Upper lobe of right lung (tissue), 1 donor: Measurements from ENCODE around the gene PAFAH1B1. TPM values are rescaled to one million over a fixed set of nuclear protein-coding genes. Genes with fewer than 3 reads are reported as not detected.
A peak's percentile ranks its signal among the peaks of the same experiment; 100 is the strongest.

Source experiments
- ATAC-seq: fragments of 200-7000 bp; cut with Tn5 transposase; one replicate; pipeline ENCODE4 v1.9.1; 2020; ENCODE audit warnings: mild to moderate bottlenecking, moderate library complexity
- DNase-seq: peaks from one replicate; pipeline ENCODE4 v3.0.0-alpha.2; 2020
- H3K27ac ChIP-seq: fragments of 200-600 bp; one replicate; pipeline ENCODE4 v1.8.0; 2022
- H3K27me3 ChIP-seq: fragments of 200-600 bp; one replicate; pipeline ENCODE4 v1.8.0; 2022; ENCODE audit warnings: mild to moderate bottlenecking
- H3K36me3 ChIP-seq: fragments of 200-600 bp; one replicate; pipeline ENCODE4 v1.8.0; 2022
- H3K4me1 ChIP-seq: fragments of 200-600 bp; one replicate; pipeline ENCODE4 v1.8.0; 2022
- H3K4me3 ChIP-seq: fragments of 200-600 bp; one replicate; pipeline ENCODE4 v1.8.0; 2022; ENCODE audit warnings: mild to moderate bottlenecking
- H3K9me3 ChIP-seq: fragments of 200-600 bp; one replicate; pipeline ENCODE4 v1.8.0; 2022
- CTCF ChIP-seq: fragments of 200-600 bp; IDR thresholded peaks from one replicate; pipeline ENCODE4 v1.8.0; 2022; ENCODE audit warnings: antibody characterized with exemption
- intact Hi-C: fragments of 100-400 bp; cut with DNase I; formaldehyde crosslinking; loops from one replicate; pipeline ENCODE4 v1.11.0; 2022
- total RNA-seq: library from RNA; stranded (reverse); fragmentation: NEBNext Ultra II Directional; extraction: Animal tissue kit (Norgen Biotek cat#: 25700); gene quantifications from one replicate; pipeline ENCODE4 v1.2.1, GENCODE V29; 2021
- donor health status: DM: no; HTN: yes; CAD: no; lungs with severe emphysema.

The PAFAH1B1 gene
- total RNA-seq, 1 donor from 2014 or later = 144 TPM

DNA sequence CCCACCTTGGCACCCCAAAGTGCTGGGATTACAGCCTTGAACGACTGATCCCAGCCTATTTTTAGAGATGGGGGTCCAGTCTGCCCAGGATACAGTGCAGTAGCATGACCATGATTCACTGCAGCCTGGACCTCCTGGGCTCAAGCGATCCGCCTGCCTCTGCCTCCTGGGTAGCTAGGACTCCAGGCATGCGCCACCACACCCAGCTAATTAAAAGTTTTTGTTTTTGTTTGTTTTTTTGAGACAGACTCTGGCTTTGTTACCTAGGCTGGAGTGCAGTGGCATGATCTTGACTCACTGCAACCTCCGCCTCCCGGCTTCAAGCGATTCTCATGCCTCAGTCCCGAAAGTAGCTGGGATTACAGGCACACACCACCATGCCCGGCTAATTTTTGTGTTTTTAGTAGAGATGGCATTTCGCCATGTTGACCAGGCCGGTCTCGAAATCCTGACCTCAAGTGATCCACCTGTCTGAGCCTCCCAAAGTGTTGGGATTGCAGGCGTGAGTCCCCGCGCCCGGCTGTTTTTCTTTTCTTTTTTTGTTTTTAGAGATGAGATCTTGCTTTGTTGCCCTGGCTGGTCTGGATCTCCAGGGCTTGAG is 2.3 kb upstream of the PAFAH1B1 start:
- Histone ChIP-seq H3K27ac (no peak overlapping the region), H3K4me1 (peaks cover 8% of the 10 kb centered on the region), H3K4me3 (no peak overlapping the region), H3K36me3 (no peaks in the 10 kb centered on the region), H3K9me3 (no peaks in the 10 kb centered on the region), H3K27me3 (no peaks in the 10 kb centered on the region)
- DNase-seq (no peak), ATAC-seq (no peak)
- no peak for TF ChIP-seq CTCF
- intact Hi-C loops = no loop called here

GRCh38 chr17:2593821-2594721 is 617 bp downstream of the PAFAH1B1 start:
- H3K36me3 ChIP-seq = no peaks in the 10 kb centered on the region
- DNase-seq = peak; percentile 92
- intact Hi-C loops = no loop called here
- H3K4me3 ChIP-seq = peak overlapping the region; percentile 91
- peak overlapping the region; percentile 98 for H3K27ac ChIP-seq
- H3K27me3 ChIP-seq = no peaks in the 10 kb centered on the region
- H3K4me1 ChIP-seq = peaks cover 35% of the 10 kb centered on the region
- no peak for TF ChIP-seq CTCF
- peak; percentile 91 for ATAC-seq
- H3K9me3 ChIP-seq = no peaks in the 10 kb centered on the region

DNA sequence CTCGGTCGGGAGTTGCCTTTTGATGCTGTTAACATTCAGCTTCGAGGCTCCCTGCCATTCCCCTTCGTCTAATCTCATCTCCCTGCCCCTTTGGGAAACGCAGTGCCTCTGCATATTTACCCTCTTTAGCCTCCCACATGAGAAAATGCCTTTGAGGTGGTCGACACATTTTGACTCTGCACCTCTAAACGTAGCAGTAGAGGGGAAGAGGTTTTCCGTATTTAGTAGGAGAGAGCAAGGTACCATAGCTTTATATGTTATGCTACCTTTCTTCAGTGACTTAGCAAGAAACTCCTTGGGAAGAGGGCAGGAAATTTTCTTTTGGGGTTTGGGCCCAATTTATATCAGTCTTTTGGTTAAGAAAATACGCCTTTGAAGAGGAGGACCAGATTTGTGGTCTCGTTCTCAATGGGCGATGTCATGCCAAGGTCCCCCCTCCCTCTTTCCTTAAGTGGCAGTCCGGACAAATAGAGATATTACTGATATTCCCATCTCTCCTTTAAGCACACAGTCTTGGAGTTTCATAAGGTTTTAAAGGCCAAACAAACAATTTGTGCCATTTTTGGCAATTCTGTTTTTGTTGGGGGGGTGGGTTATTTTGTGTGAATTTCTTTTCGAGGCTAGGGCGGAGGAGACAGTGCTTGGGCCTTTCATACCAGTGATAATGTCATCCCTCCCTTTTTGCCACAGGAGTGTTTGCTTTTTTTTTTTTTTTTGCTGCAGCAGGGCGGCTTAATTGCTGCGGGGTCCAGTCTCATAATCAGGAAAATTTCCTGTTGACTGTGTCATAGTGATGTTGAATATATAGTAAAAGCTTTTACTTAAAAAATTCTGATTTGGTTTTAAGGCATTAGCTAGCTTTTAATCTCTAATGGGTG is 1.5 kb downstream of the PAFAH1B1 start:
- Histone ChIP-seq H3K4me1 (peaks cover 41% of the 10 kb centered on the region), H3K36me3 (no peaks in the 10 kb centered on the region), H3K9me3 (no peaks in the 10 kb centered on the region), H3K27ac (peak overlapping the region; percentile 98), H3K4me3 (peak overlapping the region; percentile 91), H3K27me3 (no peaks in the 10 kb centered on the region)
- intact Hi-C loops = no loop called here
- ATAC-seq (no peak), DNase-seq (no peak)
- TF ChIP-seq CTCF = no peak

DNA sequence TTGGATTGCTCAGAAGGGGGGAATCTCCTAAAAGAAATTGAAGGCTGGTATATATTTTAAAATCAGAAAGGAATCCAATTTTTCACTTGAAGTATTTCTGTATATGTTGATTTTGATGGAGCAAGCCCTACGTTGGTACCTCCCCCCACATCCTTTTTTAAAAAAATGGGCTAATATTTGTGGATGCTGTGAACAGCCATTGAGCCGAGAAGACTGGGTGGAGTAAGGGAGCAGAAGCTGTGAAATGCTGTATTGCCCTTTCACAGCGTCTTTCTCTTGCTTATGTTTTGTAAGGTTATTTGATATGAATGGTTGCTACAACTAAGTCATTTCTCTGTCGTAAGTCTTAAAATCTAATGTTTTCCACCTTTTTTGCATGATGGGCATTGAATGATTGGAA is 2.3 kb downstream of the PAFAH1B1 start:
- Histone ChIP-seq H3K27me3 (no peaks in the 10 kb centered on the region), H3K36me3 (no peaks in the 10 kb centered on the region), H3K4me1 (peaks cover 45% of the 10 kb centered on the region), H3K9me3 (no peaks in the 10 kb centered on the region), H3K27ac (no peak overlapping the region), H3K4me3 (peak overlapping the region; percentile 91)
- intact Hi-C loops = no loop called here
- no peak for DNase-seq
- no peak for TF ChIP-seq CTCF
- no peak for ATAC-seq

DNA sequence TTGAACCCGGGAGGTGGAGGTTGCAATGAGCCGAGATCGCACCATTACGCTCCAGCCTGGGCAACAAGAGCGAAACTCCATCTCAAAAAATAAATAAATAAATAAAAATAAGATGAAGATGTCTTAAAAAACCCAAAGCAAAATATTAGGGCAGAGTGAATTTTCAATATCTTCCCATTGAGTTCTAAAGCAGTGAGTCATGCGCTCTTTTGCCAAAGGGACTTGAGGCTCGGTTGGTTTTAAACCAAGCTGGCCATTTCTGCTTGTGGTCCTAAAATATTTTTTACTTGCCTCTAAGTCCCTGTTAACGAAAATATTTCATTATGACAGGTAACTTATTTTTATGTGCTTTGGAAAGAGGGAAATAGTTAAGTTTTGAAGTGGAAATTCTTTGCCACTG is 4.7 kb downstream of the PAFAH1B1 start:
- no peaks in the 10 kb centered on the region for H3K9me3 ChIP-seq
- intact Hi-C loops = no loop called here
- H3K36me3 ChIP-seq = no peaks in the 10 kb centered on the region
- no peak for ATAC-seq
- H3K4me3 ChIP-seq = no peak overlapping the region
- H3K4me1 ChIP-seq = peaks cover 69% of the 10 kb centered on the region
- DNase-seq = no peak
- TF ChIP-seq CTCF = no peak
- no peaks in the 10 kb centered on the region for H3K27me3 ChIP-seq
- H3K27ac ChIP-seq = no peak overlapping the region
